Hepatocyte (in vitro differentiated cells): ENCODE data around the gene ONECUT3. TPM values are rescaled to one million over a fixed set of nuclear protein-coding genes. Genes with fewer than 3 reads are reported as not detected.

ENCODE experiments used
- DNase-seq: peaks from one replicate; pipeline ENCODE4 v3.0.0-alpha.2; 2016; ENCODE audit warnings: low spot score
- H2AFZ ChIP-seq: fragments of 200-600 bp; sonication (generic); 2 replicates; pipeline ENCODE4 v1.6.0; 2016; ENCODE audit warnings: antibody characterized with exemption, mild to moderate bottlenecking
- H3K27ac ChIP-seq: fragments of 200-600 bp; sonication (generic); 2 replicates; pipeline ENCODE4 v1.5.1; 2016; ENCODE audit warnings: mild to moderate bottlenecking
- H3K27me3 ChIP-seq: fragments of 200-600 bp; sonication (generic); 2 replicates; pipeline ENCODE4 v1.6.1; 2016
- H3K36me3 ChIP-seq: fragments of 200-600 bp; sonication (generic); replicated peaks from 2 replicates; pipeline ENCODE4 v1.5.1; 2016; ENCODE audit warnings: low read depth; ENCODE audit not compliant: insufficient read depth
- H3K4me1 ChIP-seq: fragments of 200-600 bp; sonication (generic); 2 replicates; pipeline ENCODE4 v1.5.1; 2016; ENCODE audit warnings: mild to moderate bottlenecking, moderate library complexity; ENCODE audit not compliant: insufficient read depth
- H3K4me2 ChIP-seq: fragments of 200-600 bp; sonication (generic); 2 replicates; pipeline ENCODE4 v1.6.0; 2016
- H3K4me3 ChIP-seq: fragments of 200-600 bp; sonication (generic); 2 replicates; pipeline ENCODE4 v1.5.1; 2016; ENCODE audit warnings: mild to moderate bottlenecking
- H3K79me2 ChIP-seq: fragments of 200-600 bp; sonication (generic); 2 replicates; pipeline ENCODE4 v1.6.0; 2017; ENCODE audit warnings: mild to moderate bottlenecking
- H3K9me2 ChIP-seq: fragments of 200-600 bp; sonication (generic); replicated peaks from 2 replicates; pipeline ENCODE4 v1.6.0; 2017; ENCODE audit warnings: mild to moderate bottlenecking; ENCODE audit not compliant: insufficient read depth
- H3K9me3 ChIP-seq: fragments of 200-600 bp; sonication (generic); 2 replicates; pipeline ENCODE4 v1.5.1; 2016; ENCODE audit warnings: low read depth, mild to moderate bottlenecking
- H4K20me1 ChIP-seq: fragments of 200-600 bp; sonication (generic); 2 replicates; pipeline ENCODE4 v1.6.0; 2016; ENCODE audit warnings: mild to moderate bottlenecking; ENCODE audit not compliant: insufficient read depth, poor library complexity, severe bottlenecking
- CTCF ChIP-seq: fragments of 200-600 bp; sonication (generic); IDR thresholded peaks from 2 replicates; pipeline ENCODE4 v1.5.1; 2016; ENCODE audit warnings: antibody characterized with exemption, mild to moderate bottlenecking; ENCODE audit not compliant: poor library complexity
- EZH2 ChIP-seq: fragments of 200-600 bp; sonication (generic); IDR thresholded peaks from 2 replicates; pipeline ENCODE4 v1.6.1; 2016; ENCODE audit warnings: antibody characterized with exemption, mild to moderate bottlenecking, borderline replicate concordance
- EZH2phosphoT487 ChIP-seq: fragments of 200-600 bp; sonication (generic); IDR thresholded peaks from one replicate; pipeline ENCODE4 v1.6.1; 2018; ENCODE audit warnings: antibody characterized with exemption, mild to moderate bottlenecking, low read depth, moderate library complexity; ENCODE audit not compliant: unreplicated experiment, severe bottlenecking
- WGBS: methylation state at CpG from one replicate; pipeline ENCODE4 v1.1.6; 2016; ENCODE audit warnings: low lambda C conversion rate; ENCODE audit errors: missing lambda C conversion rate; 5-methylcytosine and 5-hydroxymethylcytosine counted together
- polyA plus RNA-seq: library from polyadenylated mRNA; unstranded; fragments of >200 nt; fragmentation: Nextera tagmentation; extraction: Ambion mirVana; gene quantifications from 2 replicates; pipeline ENCODE4 v1.2.1, GENCODE V29; 2016
- total RNA-seq: library from RNA; depleted of rRNA; stranded (reverse); fragments of >200 nt; gene quantifications from 2 replicates; pipeline ENCODE4 v1.2.3, GENCODE V29; 2014

The ONECUT3 gene
- total and polyA plus RNA-seq, 2 experiments from 2014 or later, result 0.03 to 0.06 TPM

- WGBS, result 93% methylated on average over 19 of the region's 24 CpGs
- TF ChIP-seq CTCF (no peak), EZH2phosphoT487 (no peak), EZH2 (no peak)
- no peak overlapping the region for H3K27ac ChIP-seq
Measured at GRCh38 chr19:1805401-1806183, 52.3 kb downstream of the ONECUT3 start.

GRCh38 chr19:1806184-1807029 is 53.1 kb downstream of the ONECUT3 start:
- H3K27ac ChIP-seq, result no peak overlapping the region
- no peak overlapping the region for H2AFZ ChIP-seq
- DNase-seq, result no peak
- no peak overlapping the region for H3K4me3 ChIP-seq
- no peak overlapping the region for H3K4me2 ChIP-seq
- 94% methylated on average over 39 of the region's 45 CpGs for WGBS
- no peaks in the 10 kb centered on the region for H3K27me3 ChIP-seq
- TF ChIP-seq EZH2phosphoT487, result no peak
- no peak for TF ChIP-seq CTCF
- TF ChIP-seq EZH2, result no peak
- no peaks in the 10 kb centered on the region for H3K79me2 ChIP-seq
- no peaks in the 10 kb centered on the region for H4K20me1 ChIP-seq
- H3K36me3 ChIP-seq, result no peaks in the 10 kb centered on the region
- H3K9me3 ChIP-seq, result no peaks in the 10 kb centered on the region
- no peaks in the 10 kb centered on the region for H3K4me1 ChIP-seq
- H3K9me2 ChIP-seq, result no peaks in the 10 kb centered on the region

More at GRCh38 chr19:1805401-1806183, 52.3 kb downstream of the ONECUT3 start:
- H4K20me1 ChIP-seq, result no peaks in the 10 kb centered on the region
- H3K4me2 ChIP-seq, result no peak overlapping the region
- H3K4me3 ChIP-seq, result no peak overlapping the region
- no peaks in the 10 kb centered on the region for H3K9me2 ChIP-seq
- no peak for DNase-seq
- no peaks in the 10 kb centered on the region for H3K9me3 ChIP-seq
- H3K36me3 ChIP-seq, result no peaks in the 10 kb centered on the region
- no peaks in the 10 kb centered on the region for H3K79me2 ChIP-seq
- no peak overlapping the region for H2AFZ ChIP-seq
- no peaks in the 10 kb centered on the region for H3K4me1 ChIP-seq
- H3K27me3 ChIP-seq, result no peaks in the 10 kb centered on the region

GRCh38 chr19:1807030-1807694 is 53.9 kb downstream of the ONECUT3 start:
- no peaks in the 10 kb centered on the region for H3K4me1 ChIP-seq
- no peak for DNase-seq
- TF ChIP-seq EZH2, result no peak
- no peaks in the 10 kb centered on the region for H3K9me2 ChIP-seq
- no peaks in the 10 kb centered on the region for H3K27me3 ChIP-seq
- H3K4me3 ChIP-seq, result no peak overlapping the region
- H3K79me2 ChIP-seq, result no peaks in the 10 kb centered on the region
- WGBS, result 80% methylated on average over 22 of the region's 28 CpGs
- H3K4me2 ChIP-seq, result no peak overlapping the region
- no peaks in the 10 kb centered on the region for H3K9me3 ChIP-seq
- no peaks in the 10 kb centered on the region for H3K36me3 ChIP-seq
- H4K20me1 ChIP-seq, result no peaks in the 10 kb centered on the region
- no peak overlapping the region for H2AFZ ChIP-seq
- H3K27ac ChIP-seq, result no peak overlapping the region
